Posterior cingulate gyrus (tissue), 11 donors: Measurements from ENCODE around the gene PEX5L.
A peak's percentile ranks its signal among the peaks of the same experiment; 100 is the strongest.

Experiments used
- DNase-seq, 10 donors: peaks; one replicate each; pipeline versions ENCODE4 v3.0.0 to v3.0.0-alpha.2; 2020 to 2021; ENCODE audit warnings: mixed read lengths in 3 of 10
- intact Hi-C: fragments of 100-400 bp; cut with DNase I; formaldehyde crosslinking; loops from one replicate; pipeline ENCODE4 v1.15.1; 2023

The PEX5L gene

GRCh38 chr3:179921500-179921899 is 115.2 kb downstream of the PEX5L start:
- intact Hi-C loops = loop anchor here (10.0 kb wide), 1 partner anchor 673 kb away; no protein-coding TSS in a partner anchor
- peak in 2 of 10 donors; percentile 32 to 81 for DNase-seq

- DNase-seq = no peak
- intact Hi-C loops = no loop called here
Measured at GRCh38 chr3:179907784-179908482, 128.8 kb downstream of the PEX5L start.

GRCh38 chr3:179902061-179902460 is 134.7 kb downstream of the PEX5L start:
- intact Hi-C loops = no loop called here

GRCh38 chr3:179898024-179898423 is 138.7 kb downstream of the PEX5L start:
- intact Hi-C loops = no loop called here
- DNase-seq = no peak

More at GRCh38 chr3:179902061-179902460, 134.7 kb downstream of the PEX5L start:
- DNase-seq = no peak

- intact Hi-C loops = no loop called here
- DNase-seq = no peak
Measured at GRCh38 chr3:179897231-179897630, 139.5 kb downstream of the PEX5L start.

- intact Hi-C loops = no loop called here
- no peak for DNase-seq
Measured at GRCh38 chr3:179896507-179896906, 140.2 kb downstream of the PEX5L start.

- intact Hi-C loops = no loop called here
- no peak for DNase-seq
Measured at GRCh38 chr3:179895330-179895729, 141.4 kb downstream of the PEX5L start.

GRCh38 chr3:179887295-179887943 is 149.3 kb downstream of the PEX5L start:
- intact Hi-C loops = no loop called here

GRCh38 chr3:179885950-179886349 is 150.8 kb downstream of the PEX5L start:
- intact Hi-C loops = no loop called here
- no peak for DNase-seq

More at GRCh38 chr3:179887295-179887943, 149.3 kb downstream of the PEX5L start:
- no peak for DNase-seq

- intact Hi-C loops = no loop called here
- DNase-seq = no peak
Measured at GRCh38 chr3:179884136-179884535, 152.6 kb downstream of the PEX5L start.

GRCh38 chr3:179882292-179882691 is 154.4 kb downstream of the PEX5L start:
- intact Hi-C loops = no loop called here
- no peak for DNase-seq

GRCh38 chr3:179881791-179882190 is 154.9 kb downstream of the PEX5L start:
- no peak for DNase-seq
- intact Hi-C loops = no loop called here

- intact Hi-C loops = no loop called here
- DNase-seq = no peak
Measured at GRCh38 chr3:179880868-179881267, 155.9 kb downstream of the PEX5L start.

GRCh38 chr3:179876440-179876839 is 160.3 kb downstream of the PEX5L start:
- intact Hi-C loops = no loop called here
- DNase-seq = no peak

GRCh38 chr3:179872842-179873241 is 163.9 kb downstream of the PEX5L start:
- DNase-seq = no peak
- intact Hi-C loops = no loop called here

GRCh38 chr3:179871782-179872181 is 165.0 kb downstream of the PEX5L start:
- intact Hi-C loops = no loop called here
- DNase-seq = no peak

GRCh38 chr3:179868715-179869114 is 168.0 kb downstream of the PEX5L start:
- intact Hi-C loops = no loop called here
- no peak for DNase-seq

- intact Hi-C loops = no loop called here
- no peak for DNase-seq
Measured at GRCh38 chr3:179867961-179868360, 168.8 kb downstream of the PEX5L start.

GRCh38 chr3:179865861-179866505 is 170.8 kb downstream of the PEX5L start:
- intact Hi-C loops = no loop called here
- no peak for DNase-seq

- intact Hi-C loops = no loop called here
- DNase-seq = no peak
Measured at GRCh38 chr3:179861953-179862352, 174.8 kb downstream of the PEX5L start.

GRCh38 chr3:179861292-179861691 is 175.4 kb downstream of the PEX5L start:
- peak in 2 of 10 donors; percentile 70 to 76 for DNase-seq
- intact Hi-C loops = no loop called here
